OCI-LY7 (cell line): ENCODE results near the gene IMMP2L.

ENCODE experiments used
- EZH2phosphoT487 ChIP-seq: fragments of 200-600 bp; sonication (generic); IDR thresholded peaks from 2 replicates; pipeline ENCODE4 v1.6.1; 2018; ENCODE audit warnings: low read depth, borderline replicate concordance, mild to moderate bottlenecking, mixed run types, antibody characterized with exemption, low read length, moderate library complexity, mixed read lengths
- TF ChIP-seq, protein P1 (sequence below): fragments of 200-600 bp; sonication (generic); conservative IDR thresholded peaks from 2 replicates; pipeline ENCODE4 v1.5.1; 2014; ENCODE audit warnings: mild to moderate bottlenecking, antibody characterized with exemption, low read length, moderate library complexity, mixed read lengths

DNA sequence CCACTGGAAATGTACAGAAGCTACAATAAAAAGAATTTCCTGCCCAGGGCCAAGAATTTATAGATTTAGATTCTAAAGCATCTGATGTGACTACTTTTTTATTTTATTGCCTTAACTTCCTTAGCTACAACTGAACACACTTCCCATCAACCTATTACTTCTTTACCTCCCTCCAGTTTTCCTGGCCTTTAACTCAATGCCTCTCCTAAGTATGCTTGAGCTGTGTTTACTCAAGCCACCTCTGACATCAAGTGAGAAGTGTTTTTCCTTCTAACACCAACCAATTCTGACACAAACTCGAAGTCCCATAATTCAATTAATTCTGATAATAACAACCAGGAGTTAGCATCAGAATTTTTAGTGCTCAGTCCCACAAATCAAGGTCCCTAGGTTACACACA, 170.0 kb downstream of the IMMP2L start:
- TF ChIP-seq, protein P1, sequence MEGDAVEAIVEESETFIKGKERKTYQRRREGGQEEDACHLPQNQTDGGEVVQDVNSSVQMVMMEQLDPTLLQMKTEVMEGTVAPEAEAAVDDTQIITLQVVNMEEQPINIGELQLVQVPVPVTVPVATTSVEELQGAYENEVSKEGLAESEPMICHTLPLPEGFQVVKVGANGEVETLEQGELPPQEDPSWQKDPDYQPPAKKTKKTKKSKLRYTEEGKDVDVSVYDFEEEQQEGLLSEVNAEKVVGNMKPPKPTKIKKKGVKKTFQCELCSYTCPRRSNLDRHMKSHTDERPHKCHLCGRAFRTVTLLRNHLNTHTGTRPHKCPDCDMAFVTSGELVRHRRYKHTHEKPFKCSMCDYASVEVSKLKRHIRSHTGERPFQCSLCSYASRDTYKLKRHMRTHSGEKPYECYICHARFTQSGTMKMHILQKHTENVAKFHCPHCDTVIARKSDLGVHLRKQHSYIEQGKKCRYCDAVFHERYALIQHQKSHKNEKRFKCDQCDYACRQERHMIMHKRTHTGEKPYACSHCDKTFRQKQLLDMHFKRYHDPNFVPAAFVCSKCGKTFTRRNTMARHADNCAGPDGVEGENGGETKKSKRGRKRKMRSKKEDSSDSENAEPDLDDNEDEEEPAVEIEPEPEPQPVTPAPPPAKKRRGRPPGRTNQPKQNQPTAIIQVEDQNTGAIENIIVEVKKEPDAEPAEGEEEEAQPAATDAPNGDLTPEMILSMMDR: no peak
- no peak for TF ChIP-seq EZH2phosphoT487
